ENCODE data around the gene MON2. TPM values are rescaled to one million over a fixed set of nuclear protein-coding genes. Genes with fewer than 3 reads are reported as not detected.
"Not testable (repeated sequence)": the region's sequence is repeated elsewhere in the genome, so short reads cannot be mapped to it uniquely, and the experiment has no call there.

The MON2 gene
- total RNA-seq, 4 donors from 2014 or later, result 36.1 to 92.9 (median 42.8) TPM

DNA sequence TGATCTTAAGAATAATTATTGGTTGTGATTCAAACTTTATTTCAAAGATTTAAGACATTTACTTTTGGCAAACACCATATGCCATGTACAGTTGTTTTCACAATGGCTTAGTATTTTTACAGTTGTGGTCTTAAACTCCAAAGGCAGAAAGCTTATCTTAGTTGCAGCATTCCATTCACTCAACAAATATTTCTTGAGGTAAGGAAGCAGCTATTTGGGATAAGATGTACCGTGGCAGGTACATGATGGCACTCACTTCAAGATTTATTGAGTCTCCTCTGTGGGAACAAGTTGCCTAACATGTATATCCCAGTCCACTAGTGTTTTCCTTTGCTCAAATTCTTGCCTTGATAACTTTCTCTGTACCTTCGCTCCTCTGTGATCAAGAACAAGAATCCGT is 8.0 kb upstream of the MON2 start:
- DNase-seq (ENCODE audit: low spot score in 2 of 2), result no peak
- TF ChIP-seq, protein P1, sequence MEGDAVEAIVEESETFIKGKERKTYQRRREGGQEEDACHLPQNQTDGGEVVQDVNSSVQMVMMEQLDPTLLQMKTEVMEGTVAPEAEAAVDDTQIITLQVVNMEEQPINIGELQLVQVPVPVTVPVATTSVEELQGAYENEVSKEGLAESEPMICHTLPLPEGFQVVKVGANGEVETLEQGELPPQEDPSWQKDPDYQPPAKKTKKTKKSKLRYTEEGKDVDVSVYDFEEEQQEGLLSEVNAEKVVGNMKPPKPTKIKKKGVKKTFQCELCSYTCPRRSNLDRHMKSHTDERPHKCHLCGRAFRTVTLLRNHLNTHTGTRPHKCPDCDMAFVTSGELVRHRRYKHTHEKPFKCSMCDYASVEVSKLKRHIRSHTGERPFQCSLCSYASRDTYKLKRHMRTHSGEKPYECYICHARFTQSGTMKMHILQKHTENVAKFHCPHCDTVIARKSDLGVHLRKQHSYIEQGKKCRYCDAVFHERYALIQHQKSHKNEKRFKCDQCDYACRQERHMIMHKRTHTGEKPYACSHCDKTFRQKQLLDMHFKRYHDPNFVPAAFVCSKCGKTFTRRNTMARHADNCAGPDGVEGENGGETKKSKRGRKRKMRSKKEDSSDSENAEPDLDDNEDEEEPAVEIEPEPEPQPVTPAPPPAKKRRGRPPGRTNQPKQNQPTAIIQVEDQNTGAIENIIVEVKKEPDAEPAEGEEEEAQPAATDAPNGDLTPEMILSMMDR (IDR thresholded peaks at IDR 0.05), result no peak
- TF ChIP-seq POLR2A (IDR thresholded peaks at IDR 0.05), result no peak
- H3K4me3 ChIP-seq (ENCODE audit: low read depth, poor library complexity, severe bottlenecking), result no peak overlapping the region
- intact Hi-C loops (cut with DNase I; ENCODE audit: low total_unique reads), result no loop called here
- 76 to 84% methylated on average over 3 of the region's 3 CpGs for WGBS, 2 donors

DNA sequence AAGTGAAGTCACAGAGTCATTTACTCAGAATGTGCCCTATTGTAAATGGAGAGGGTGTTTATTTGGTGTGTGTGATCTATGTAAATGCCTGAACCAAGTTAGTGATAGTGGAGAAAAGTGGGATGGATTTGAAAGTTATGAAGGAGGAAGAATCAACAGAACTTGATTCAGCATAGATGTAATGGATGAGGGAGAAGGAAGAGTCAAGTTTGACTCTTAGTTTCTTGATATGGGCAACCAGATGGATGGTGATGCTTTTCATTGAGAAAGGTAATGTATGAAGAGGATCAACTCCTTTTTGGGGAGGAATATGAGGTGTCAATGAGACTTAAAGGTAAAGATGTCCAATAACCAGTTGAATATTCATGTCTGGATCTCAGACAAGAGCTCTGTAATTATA is 6.7 kb upstream of the MON2 start:
- no peak for TF ChIP-seq POLR2A (IDR thresholded peaks at IDR 0.05)
- DNase-seq (ENCODE audit: low spot score in 2 of 2), result no peak
- intact Hi-C loops (cut with DNase I; ENCODE audit: low total_unique reads), result no loop called here
- H3K4me3 ChIP-seq (ENCODE audit: low read depth, poor library complexity, severe bottlenecking), result no peak overlapping the region

DNA sequence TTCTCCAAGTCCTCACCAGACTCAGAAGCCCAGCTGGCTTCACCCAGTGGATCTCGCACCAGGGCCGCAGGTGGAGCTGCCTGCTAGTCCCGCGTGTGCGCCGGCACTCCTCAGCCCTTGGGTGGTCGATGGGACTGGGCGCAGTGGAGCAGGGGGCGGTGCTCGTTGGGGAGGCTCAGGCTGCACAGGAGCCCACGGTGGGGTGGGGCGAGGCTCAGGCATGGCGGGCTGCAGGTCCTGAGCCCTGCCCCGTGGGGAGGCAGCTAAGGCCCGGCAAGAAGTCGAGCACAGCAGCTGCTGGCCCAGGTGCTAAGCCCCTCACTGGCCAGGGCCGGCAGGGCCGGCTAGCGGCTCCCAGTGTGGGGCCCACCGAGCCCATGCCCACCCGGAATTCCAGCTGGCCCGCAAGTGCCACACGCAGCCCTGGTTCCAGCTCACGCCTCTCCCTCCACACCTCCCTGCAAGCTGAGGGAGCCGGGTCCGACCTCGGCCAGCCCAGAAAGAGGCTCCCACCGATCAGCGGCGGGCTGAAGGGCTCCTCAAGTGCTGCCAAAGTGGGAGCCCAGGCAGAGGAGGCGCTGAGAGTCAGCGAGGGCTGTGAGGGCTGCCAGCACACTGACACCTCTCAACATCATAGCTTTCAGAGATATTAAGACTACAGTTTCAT is 5.3 kb upstream of the MON2 start:
- WGBS, 2 donors, result 94% methylated on average over 22 of the region's 32 CpGs
- DNase-seq (ENCODE audit: low spot score in 2 of 2); H3K4me3 ChIP-seq (ENCODE audit: low read depth, poor library complexity, severe bottlenecking); intact Hi-C loops (cut with DNase I; ENCODE audit: low total_unique reads): not testable (repeated sequence)

DNA sequence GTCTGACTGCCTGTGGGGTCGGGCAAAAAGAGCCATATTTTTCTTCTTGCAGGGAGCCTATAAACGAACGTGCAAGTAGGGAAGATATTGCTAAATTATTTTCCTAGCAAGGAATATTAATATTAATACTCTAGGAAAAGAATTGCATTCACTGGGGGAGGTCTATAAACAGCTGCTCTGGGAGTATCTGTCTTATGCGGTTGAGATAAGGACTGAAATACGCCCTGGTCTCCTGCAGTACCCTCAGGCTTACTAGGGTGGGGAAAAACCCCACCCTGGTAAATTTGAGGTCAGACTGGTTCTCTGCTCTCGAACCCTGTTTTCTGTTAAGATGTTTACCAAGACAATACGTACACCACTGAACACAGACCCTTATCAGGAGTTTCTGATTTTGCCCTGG is 3.4 kb upstream of the MON2 start:
- DNase-seq (ENCODE audit: low spot score in 2 of 2), result not testable (repeated sequence)
- 76 to 77% methylated on average over 7 of the region's 7 CpGs for whole genome bisulfite sequencing, 2 donors

DNA sequence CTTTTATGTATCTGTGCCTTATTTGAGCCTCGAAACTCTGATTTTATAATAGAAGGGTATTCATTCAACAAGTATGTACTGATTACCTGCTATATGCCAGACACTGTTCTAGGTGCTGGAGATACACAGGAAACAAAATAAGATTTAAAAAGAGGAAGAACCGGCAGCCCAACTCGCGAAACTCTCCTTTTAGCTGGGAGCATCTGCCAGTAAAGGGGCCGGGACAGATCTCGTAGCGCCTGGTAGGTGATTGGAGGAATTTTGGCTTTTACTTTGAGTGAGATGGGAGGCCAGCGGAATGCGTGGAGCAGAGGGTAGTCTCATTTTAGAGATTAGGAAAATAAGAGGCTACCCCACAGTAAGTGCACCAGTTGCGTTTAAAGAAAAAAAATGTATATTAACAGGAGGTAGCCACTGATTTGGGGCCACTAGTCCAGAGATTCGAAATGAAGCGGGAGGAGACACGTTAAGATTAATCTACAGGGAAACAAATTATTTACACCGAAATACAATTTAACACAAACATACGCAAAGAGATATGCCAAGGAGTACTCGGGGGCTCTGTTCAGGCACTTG is 520 bp upstream of the MON2 start:
- intact Hi-C loops (cut with DNase I; ENCODE audit: low total_unique reads), result no loop called here
- no peak for TF ChIP-seq POLR2A (IDR thresholded peaks at IDR 0.05)
- TF ChIP-seq, protein P1 (IDR thresholded peaks at IDR 0.05), result no peak

More for the DNA sequence above, 3.4 kb upstream of the MON2 start:
- intact Hi-C loops (cut with DNase I; ENCODE audit: low total_unique reads); H3K4me3 ChIP-seq (ENCODE audit: low read depth, poor library complexity, severe bottlenecking): not testable (repeated sequence)

DNA sequence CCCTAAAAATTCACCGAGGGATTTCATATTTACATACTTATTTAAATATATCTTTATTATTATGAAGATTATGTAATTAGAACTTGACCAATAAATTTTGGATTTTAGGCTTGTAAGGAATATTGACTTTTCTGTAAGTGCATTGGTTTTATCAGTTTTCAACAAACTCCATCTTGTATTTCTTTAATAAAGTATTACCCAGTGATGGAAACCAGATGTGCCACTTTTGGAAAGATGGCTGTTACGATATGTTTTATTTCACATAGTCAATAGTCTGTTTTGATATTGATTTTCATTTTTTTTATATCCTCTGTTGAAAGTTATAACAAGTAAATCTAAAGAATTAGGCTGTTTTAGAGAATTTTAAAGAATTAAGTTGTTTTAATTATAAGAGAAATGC is 1.8 kb downstream of the MON2 start:
- intact Hi-C loops (cut with DNase I; ENCODE audit: low total_unique reads), result no loop called here
- 54 to 62% methylated on average over 2 of the region's 2 CpGs for WGBS, 2 donors
- TF ChIP-seq POLR2A (IDR thresholded peaks at IDR 0.05), result no peak
- TF ChIP-seq, protein P1 (IDR thresholded peaks at IDR 0.05), result no peak
- DNase-seq (ENCODE audit: low spot score in 2 of 2), result no peak
- H3K4me3 ChIP-seq (ENCODE audit: low read depth, poor library complexity, severe bottlenecking), result no peak overlapping the region

More for the DNA sequence above, 520 bp upstream of the MON2 start:
- 1% methylated on average over 16 of the region's 16 CpGs for WGBS, 2 donors
- H3K4me3 ChIP-seq (ENCODE audit: low read depth, poor library complexity, severe bottlenecking), result peak overlapping the region; percentile 95
- DNase-seq (ENCODE audit: low spot score in 2 of 2), result peak; percentile 24 to 87

DNA sequence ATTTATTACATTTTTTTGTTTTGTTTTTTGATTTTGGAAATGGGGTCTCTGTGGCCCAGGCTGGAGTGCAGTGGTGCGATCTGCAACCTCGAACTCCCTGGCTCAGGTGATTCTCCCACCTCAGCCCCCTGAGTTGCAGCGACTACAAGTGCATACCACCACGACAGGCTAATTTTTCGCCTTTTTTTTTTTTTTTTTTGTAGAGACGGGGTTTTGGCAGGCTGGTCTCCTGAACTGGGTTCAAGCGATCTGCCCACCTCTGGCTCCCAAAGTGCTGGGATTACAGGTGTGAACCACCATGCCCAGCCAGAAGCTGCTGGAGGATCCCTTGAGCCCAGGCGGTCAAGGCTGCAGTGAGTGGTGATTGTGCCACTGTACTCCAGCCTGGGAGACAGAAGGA is 2.3 kb downstream of the MON2 start:
- intact Hi-C loops (cut with DNase I; ENCODE audit: low total_unique reads), result no loop called here
- H3K4me3 ChIP-seq (ENCODE audit: low read depth, poor library complexity, severe bottlenecking), result no peak overlapping the region
- DNase-seq (ENCODE audit: low spot score in 2 of 2), result no peak
- 78 to 80% methylated on average over 8 of the region's 8 CpGs for WGBS, 2 donors
- TF ChIP-seq, protein P1 (IDR thresholded peaks at IDR 0.05), result no peak

Measured in lower leg skin (tissue), 4 donors.